Ishikawa (cell line): Measurements from ENCODE around the gene TENT5C.

Experiments used
- CEBPB ChIP-seq: IDR thresholded peaks from 2 replicates; pipeline ENCODE4 v1.6.1; 2012
- CREB1 ChIP-seq: IDR thresholded peaks from 2 replicates; pipeline ENCODE4 v1.6.1; 2012; ENCODE audit warnings: low read depth
- EGR1 ChIP-seq: IDR thresholded peaks from 2 replicates; pipeline ENCODE4 v1.6.1; 2012
- EP300 ChIP-seq: IDR thresholded peaks from 2 replicates; pipeline ENCODE4 v1.6.1; 2012; ENCODE audit warnings: borderline replicate concordance
- FOXM1 ChIP-seq: IDR thresholded peaks from 2 replicates; pipeline ENCODE4 v1.6.1; 2012; ENCODE audit warnings: low read depth, borderline replicate concordance
- RAD21 ChIP-seq: IDR thresholded peaks from 2 replicates; pipeline ENCODE4 v1.6.1; 2012; ENCODE audit warnings: low read depth
- TEAD4 ChIP-seq: IDR thresholded peaks from 2 replicates; pipeline ENCODE4 v1.6.1; 2012
- USF1 ChIP-seq: IDR thresholded peaks from 2 replicates; pipeline ENCODE4 v1.6.1; 2012
- YY1 ChIP-seq: IDR thresholded peaks from 2 replicates; pipeline ENCODE4 v1.6.1; 2012; ENCODE audit warnings: low read depth
- ZBTB7A ChIP-seq: IDR thresholded peaks from 2 replicates; pipeline ENCODE4 v1.6.1; 2012; ENCODE audit warnings: low read depth
- TF ChIP-seq, protein P1 (sequence below): IDR thresholded peaks from 2 replicates; pipeline ENCODE4 v1.6.1; 2012; ENCODE audit warnings: low read depth, mild to moderate bottlenecking
- TF ChIP-seq, protein P2 (sequence below): IDR thresholded peaks from 2 replicates; pipeline ENCODE4 v1.6.1; 2012

- TF ChIP-seq, protein P1, sequence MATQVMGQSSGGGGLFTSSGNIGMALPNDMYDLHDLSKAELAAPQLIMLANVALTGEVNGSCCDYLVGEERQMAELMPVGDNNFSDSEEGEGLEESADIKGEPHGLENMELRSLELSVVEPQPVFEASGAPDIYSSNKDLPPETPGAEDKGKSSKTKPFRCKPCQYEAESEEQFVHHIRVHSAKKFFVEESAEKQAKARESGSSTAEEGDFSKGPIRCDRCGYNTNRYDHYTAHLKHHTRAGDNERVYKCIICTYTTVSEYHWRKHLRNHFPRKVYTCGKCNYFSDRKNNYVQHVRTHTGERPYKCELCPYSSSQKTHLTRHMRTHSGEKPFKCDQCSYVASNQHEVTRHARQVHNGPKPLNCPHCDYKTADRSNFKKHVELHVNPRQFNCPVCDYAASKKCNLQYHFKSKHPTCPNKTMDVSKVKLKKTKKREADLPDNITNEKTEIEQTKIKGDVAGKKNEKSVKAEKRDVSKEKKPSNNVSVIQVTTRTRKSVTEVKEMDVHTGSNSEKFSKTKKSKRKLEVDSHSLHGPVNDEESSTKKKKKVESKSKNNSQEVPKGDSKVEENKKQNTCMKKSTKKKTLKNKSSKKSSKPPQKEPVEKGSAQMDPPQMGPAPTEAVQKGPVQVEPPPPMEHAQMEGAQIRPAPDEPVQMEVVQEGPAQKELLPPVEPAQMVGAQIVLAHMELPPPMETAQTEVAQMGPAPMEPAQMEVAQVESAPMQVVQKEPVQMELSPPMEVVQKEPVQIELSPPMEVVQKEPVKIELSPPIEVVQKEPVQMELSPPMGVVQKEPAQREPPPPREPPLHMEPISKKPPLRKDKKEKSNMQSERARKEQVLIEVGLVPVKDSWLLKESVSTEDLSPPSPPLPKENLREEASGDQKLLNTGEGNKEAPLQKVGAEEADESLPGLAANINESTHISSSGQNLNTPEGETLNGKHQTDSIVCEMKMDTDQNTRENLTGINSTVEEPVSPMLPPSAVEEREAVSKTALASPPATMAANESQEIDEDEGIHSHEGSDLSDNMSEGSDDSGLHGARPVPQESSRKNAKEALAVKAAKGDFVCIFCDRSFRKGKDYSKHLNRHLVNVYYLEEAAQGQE = no peak
- TF ChIP-seq, protein P2, sequence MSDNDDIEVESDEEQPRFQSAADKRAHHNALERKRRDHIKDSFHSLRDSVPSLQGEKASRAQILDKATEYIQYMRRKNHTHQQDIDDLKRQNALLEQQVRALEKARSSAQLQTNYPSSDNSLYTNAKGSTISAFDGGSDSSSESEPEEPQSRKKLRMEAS = no peak
- TF ChIP-seq EGR1 (no peak), TEAD4 (no peak), EP300 (no peak), ZBTB7A (no peak), FOXM1 (no peak), CREB1 (no peak), RAD21 (no peak), CEBPB (no peak), USF1 (no peak), YY1 (no peak)
Observed at GRCh38 chr1:117606649-117607430, 992 bp downstream of the TENT5C start.
